ENCODE measurements around the gene PSME3. TPM values are rescaled to one million over a fixed set of nuclear protein-coding genes. Genes with fewer than 3 reads are reported as not detected.

Gene PSME3
- total and polyA plus RNA-seq, 9 of the 15 experiments (the other 6 are each of a cell fraction or from before 2014, with no cell fraction given): 31.2 to 275 (median 141) TPM

- WGBS (ENCODE audit: insufficient coverage, low coverage, missing lambda C conversion rate): 60% methylated on average over 9 of the region's 9 CpGs
- ATAC-seq: no peak
- no TSS peak for BruUV-seq (replicated peaks)
- no peak for DNase-seq (ENCODE audit: extremely low read depth in 1 of 4, low spot score in 3 of 4)
- POLR2A ChIA-PET: no interaction called here
- Histone ChIP-seq H3K36me3 (ENCODE audit: control insufficient read depth, insufficient read depth, low read length) (peaks cover 18% of the 10 kb centered on the region), H3K27ac (ENCODE audit: extremely low read depth, low read depth, low read length) (no peak overlapping the region), H3K4me2 (ENCODE audit: insufficient read depth, low read length) (no peak overlapping the region), H3K27me3 (ENCODE audit: control insufficient read depth in 2 of 2, insufficient read depth in 2 of 2, low read length in 2 of 2) (no peaks in the 10 kb centered on the region), H2AFZ (ENCODE audit: low read depth, low read length) (no peak overlapping the region), H3K4me1 (replicated peaks in 1 of 2; ENCODE audit: control insufficient read depth in 2 of 2, insufficient read depth in 2 of 2, low read length in 2 of 2) (peaks cover 3 to 10% of the 10 kb centered on the region in 2 experiments; a peak in 3 of 5 replicates), H4K20me1 (replicated peaks; ENCODE audit: control insufficient read depth, insufficient read depth, low read length) (0 out of 2 replicates have a peak, but pooled peaks cover 2% of the 10 kb centered on the region), H3K9me1 (ENCODE audit: control insufficient read depth, insufficient read depth, low read length) (no peaks in the 10 kb centered on the region), H3K9ac (ENCODE audit: insufficient read depth in 1 of 2, low read depth in 2 of 2, low read length in 2 of 2) (peak overlapping the region in 1 of 2 experiments; percentile 14; a peak in 1 of 4 replicates), H3K4me3 (no peak overlapping the region), H3K9me3 (replicated peaks; ENCODE audit: control insufficient read depth, insufficient read depth, low read depth, low read length) (no peaks in the 10 kb centered on the region), H3K79me2 (ENCODE audit: control insufficient read depth, insufficient read depth, low read length) (no peaks in the 10 kb centered on the region)
- intact Hi-C loops (cut with micrococcal nuclease): no loop called here
- CTCF ChIA-PET (ENCODE audit: low intra/inter-chr PET ratio): no interaction called here
- TF ChIP-seq KLF6 (CRISPR knock-in tag; IDR thresholded peaks at IDR 0.05; ENCODE audit: borderline replicate concordance) (no peak), NFRKB (IDR thresholded peaks at IDR 0.05; ENCODE audit: low read depth) (no peak), ZNF408 (CRISPR knock-in tag; IDR thresholded peaks at IDR 0.05; ENCODE audit: low read depth) (no peak), TRIM28 (IDR thresholded peaks at IDR 0.05) (no peak), NR3C1 (CRISPR knock-in tag; IDR thresholded peaks at IDR 0.05) (no peak), E2F4 (CRISPR knock-in tag; IDR thresholded peaks at IDR 0.05; ENCODE audit: low read depth) (no peak), EHMT2 (IDR thresholded peaks at IDR 0.05) (no peak), MNT (conservative IDR thresholded peaks at IDR 0.05) (no peak), ZNF717 (CRISPR knock-in tag; IDR thresholded peaks at IDR 0.05) (no peak), ZC3H8 (IDR thresholded peaks at IDR 0.05) (no peak), MAZ (CRISPR knock-in tag; conservative IDR thresholded peaks at IDR 0.05 in 1 of 2, IDR thresholded peaks at IDR 0.05 in 1 of 2) (no peak), GTF2E2 (tag; IDR thresholded peaks at IDR 0.05) (no peak), ZBTB5 (IDR thresholded peaks at IDR 0.05) (no peak), HDAC2 (IDR thresholded peaks at IDR 0.05) (no peak), GTF2A2 (tag; IDR thresholded peaks at IDR 0.05) (no peak), ZNF778 (CRISPR knock-in tag; IDR thresholded peaks at IDR 0.05) (no peak)
- TF ChIP-seq, protein P1, sequence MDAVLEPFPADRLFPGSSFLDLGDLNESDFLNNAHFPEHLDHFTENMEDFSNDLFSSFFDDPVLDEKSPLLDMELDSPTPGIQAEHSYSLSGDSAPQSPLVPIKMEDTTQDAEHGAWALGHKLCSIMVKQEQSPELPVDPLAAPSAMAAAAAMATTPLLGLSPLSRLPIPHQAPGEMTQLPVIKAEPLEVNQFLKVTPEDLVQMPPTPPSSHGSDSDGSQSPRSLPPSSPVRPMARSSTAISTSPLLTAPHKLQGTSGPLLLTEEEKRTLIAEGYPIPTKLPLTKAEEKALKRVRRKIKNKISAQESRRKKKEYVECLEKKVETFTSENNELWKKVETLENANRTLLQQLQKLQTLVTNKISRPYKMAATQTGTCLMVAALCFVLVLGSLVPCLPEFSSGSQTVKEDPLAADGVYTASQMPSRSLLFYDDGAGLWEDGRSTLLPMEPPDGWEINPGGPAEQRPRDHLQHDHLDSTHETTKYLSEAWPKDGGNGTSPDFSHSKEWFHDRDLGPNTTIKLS (IDR thresholded peaks at IDR 0.05; ENCODE audit: borderline replicate concordance, low read depth): no peak
- FAIRE-seq: no peak
- in situ Hi-C loops (cut with MboI): no loop called here
Measured at GRCh38 chr17:42849031-42849430, 15.8 kb downstream of the PSME3 start.

Measured in K562 (cell line).